HG02610 (cell line): ENCODE measurements around the gene ROBO3.

ENCODE experiments used
- ATAC-seq: cut with Tn5 transposase; IDR thresholded peaks from one replicate; pipeline ENCODE4 v1.9.1; 2021; ENCODE audit warnings: mild to moderate bottlenecking, moderate library complexity; ENCODE audit not compliant: unreplicated experiment

Gene ROBO3

GRCh38 chr11:124844664-124845079 is 20.6 kb upstream of the ROBO3 start:
- ATAC-seq, result no peak

GRCh38 chr11:124846070-124846673 is 19.1 kb upstream of the ROBO3 start:
- ATAC-seq, result no peak

- ATAC-seq, result no peak
These were observed 6.1 kb upstream of the ROBO3 start for GRCh38 chr11:124859171-124859570.

- no peak for ATAC-seq
These were observed 3.6 kb upstream of the ROBO3 start for GRCh38 chr11:124861670-124862069.

- no peak for ATAC-seq
These were observed 2.0 kb upstream of the ROBO3 start for GRCh38 chr11:124863137-124863825.

- ATAC-seq, result no peak
These were observed 1.4 kb upstream of the ROBO3 start for GRCh38 chr11:124863826-124864165.

- ATAC-seq, result no peak
These were observed 898 bp upstream of the ROBO3 start for GRCh38 chr11:124864176-124864891.

GRCh38 chr11:124864892-124865180 is 396 bp upstream of the ROBO3 start:
- ATAC-seq, result no peak

GRCh38 chr11:124865902-124866851 is 945 bp downstream of the ROBO3 start:
- ATAC-seq, result no peak

GRCh38 chr11:124867700-124868099 is 2.5 kb downstream of the ROBO3 start:
- ATAC-seq, result no peak

GRCh38 chr11:124868331-124869274 is 3.4 kb downstream of the ROBO3 start:
- no peak for ATAC-seq

GRCh38 chr11:124869331-124869730 is 4.1 kb downstream of the ROBO3 start:
- no peak for ATAC-seq

- ATAC-seq, result no peak
These were observed 4.7 kb downstream of the ROBO3 start for GRCh38 chr11:124869856-124870387.

GRCh38 chr11:124870430-124870829 is 5.2 kb downstream of the ROBO3 start:
- ATAC-seq, result no peak

- no peak for ATAC-seq
These were observed 7.0 kb downstream of the ROBO3 start for GRCh38 chr11:124872280-124872679.

- ATAC-seq, result no peak
These were observed 7.5 kb downstream of the ROBO3 start for GRCh38 chr11:124872741-124873140.

- ATAC-seq, result no peak
These were observed 8.7 kb downstream of the ROBO3 start for GRCh38 chr11:124873951-124874350.

GRCh38 chr11:124874571-124875255 is 9.5 kb downstream of the ROBO3 start:
- ATAC-seq, result no peak

- ATAC-seq, result no peak
These were observed 10.2 kb downstream of the ROBO3 start for GRCh38 chr11:124875401-124875800.
